GM23338 (cell line): ENCODE data around the gene F13A1. TPM values are rescaled to one million over a fixed set of nuclear protein-coding genes. Genes with fewer than 3 reads are reported as not detected.

Experiments used
- CREB1 ChIP-seq: fragments of 250-450 bp; sonication (Bioruptor Pico); IDR thresholded peaks from 2 replicates; pipeline ENCODE4 v1.5.0; 2020; ENCODE audit warnings: low read depth, mild to moderate bottlenecking, moderate library complexity
- NANOG ChIP-seq: IDR thresholded peaks from 2 replicates; pipeline ENCODE4 v1.6.1; 2016; ENCODE audit warnings: antibody characterized with exemption, borderline replicate concordance
- REST ChIP-seq: IDR thresholded peaks from one replicate; pipeline ENCODE4 v1.6.1; 2018; ENCODE audit warnings: antibody characterized with exemption; ENCODE audit not compliant: unreplicated experiment
- polyA plus RNA-seq: library from polyadenylated mRNA; unstranded; fragments of >200 nt; fragmentation: Nextera tagmentation; extraction: Ambion mirVana; gene quantifications from 2 replicates; pipeline ENCODE4 v1.2.1, GENCODE V29; 2016
- total RNA-seq: library from RNA; depleted of rRNA; stranded (reverse); fragments of >200 nt; shearing (Covaris generic); gene quantifications from 2 replicates; pipeline ENCODE4 v1.2.3, GENCODE V29; 2014
- TF ChIP-seq, protein P1 (sequence below): fragments of 250-450 bp; sonication (Bioruptor Pico); IDR thresholded peaks from 2 replicates; pipeline ENCODE4 v1.5.0; 2020; ENCODE audit warnings: mild to moderate bottlenecking, moderate library complexity
- TF ChIP-seq, protein P2 (sequence below), 2 experiments: fragments of 200-600 bp in 1 of 2; sonication (generic) in 1 of 2; conservative IDR thresholded peaks; 2 replicates each; pipeline versions ENCODE4 v1.5.1 to v1.6.1; 2016 to 2017; ENCODE audit warnings: antibody characterized with exemption in 2 of 2, low read depth in 2 of 2, mild to moderate bottlenecking in 2 of 2, moderate library complexity in 1 of 2
- TF ChIP-seq, protein P3 (sequence below): IDR thresholded peaks from 2 replicates; pipeline ENCODE4 v1.6.1; 2016; ENCODE audit warnings: antibody characterized with exemption

The F13A1 gene
- total and polyA plus RNA-seq, 2 experiments from 2014 or later: 0.31 to 0.32 TPM

DNA sequence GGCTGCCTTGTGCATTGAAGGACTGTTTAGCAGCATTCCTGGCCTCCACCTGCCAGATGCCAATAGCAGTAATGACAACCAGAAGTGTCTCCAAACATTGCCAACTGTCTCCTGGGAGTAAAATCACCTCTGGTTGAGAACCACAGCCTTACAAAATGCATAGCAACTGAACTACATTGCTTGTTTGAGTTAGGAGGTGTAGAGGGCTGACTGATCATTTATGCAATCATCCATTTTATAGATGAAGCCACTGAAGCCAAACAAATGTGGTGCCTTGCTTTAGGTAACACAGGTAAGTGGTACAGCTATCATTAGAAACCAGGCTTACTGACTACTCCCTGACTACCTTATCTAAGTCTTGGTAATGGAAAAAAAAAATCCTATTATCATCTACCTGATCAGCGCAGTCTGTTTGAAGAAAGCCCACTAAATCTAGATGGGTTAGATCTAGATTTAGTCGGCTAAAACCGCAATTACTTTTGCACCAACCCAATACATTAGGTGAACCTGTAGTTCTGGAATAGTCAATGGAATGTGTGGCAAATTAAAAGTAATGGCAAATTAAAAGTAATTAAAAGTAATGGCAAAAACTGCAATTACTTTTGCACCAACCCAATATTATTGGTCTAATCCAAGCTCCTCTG is 47.7 kb upstream of the F13A1 start (continued):
- TF ChIP-seq, protein P1, sequence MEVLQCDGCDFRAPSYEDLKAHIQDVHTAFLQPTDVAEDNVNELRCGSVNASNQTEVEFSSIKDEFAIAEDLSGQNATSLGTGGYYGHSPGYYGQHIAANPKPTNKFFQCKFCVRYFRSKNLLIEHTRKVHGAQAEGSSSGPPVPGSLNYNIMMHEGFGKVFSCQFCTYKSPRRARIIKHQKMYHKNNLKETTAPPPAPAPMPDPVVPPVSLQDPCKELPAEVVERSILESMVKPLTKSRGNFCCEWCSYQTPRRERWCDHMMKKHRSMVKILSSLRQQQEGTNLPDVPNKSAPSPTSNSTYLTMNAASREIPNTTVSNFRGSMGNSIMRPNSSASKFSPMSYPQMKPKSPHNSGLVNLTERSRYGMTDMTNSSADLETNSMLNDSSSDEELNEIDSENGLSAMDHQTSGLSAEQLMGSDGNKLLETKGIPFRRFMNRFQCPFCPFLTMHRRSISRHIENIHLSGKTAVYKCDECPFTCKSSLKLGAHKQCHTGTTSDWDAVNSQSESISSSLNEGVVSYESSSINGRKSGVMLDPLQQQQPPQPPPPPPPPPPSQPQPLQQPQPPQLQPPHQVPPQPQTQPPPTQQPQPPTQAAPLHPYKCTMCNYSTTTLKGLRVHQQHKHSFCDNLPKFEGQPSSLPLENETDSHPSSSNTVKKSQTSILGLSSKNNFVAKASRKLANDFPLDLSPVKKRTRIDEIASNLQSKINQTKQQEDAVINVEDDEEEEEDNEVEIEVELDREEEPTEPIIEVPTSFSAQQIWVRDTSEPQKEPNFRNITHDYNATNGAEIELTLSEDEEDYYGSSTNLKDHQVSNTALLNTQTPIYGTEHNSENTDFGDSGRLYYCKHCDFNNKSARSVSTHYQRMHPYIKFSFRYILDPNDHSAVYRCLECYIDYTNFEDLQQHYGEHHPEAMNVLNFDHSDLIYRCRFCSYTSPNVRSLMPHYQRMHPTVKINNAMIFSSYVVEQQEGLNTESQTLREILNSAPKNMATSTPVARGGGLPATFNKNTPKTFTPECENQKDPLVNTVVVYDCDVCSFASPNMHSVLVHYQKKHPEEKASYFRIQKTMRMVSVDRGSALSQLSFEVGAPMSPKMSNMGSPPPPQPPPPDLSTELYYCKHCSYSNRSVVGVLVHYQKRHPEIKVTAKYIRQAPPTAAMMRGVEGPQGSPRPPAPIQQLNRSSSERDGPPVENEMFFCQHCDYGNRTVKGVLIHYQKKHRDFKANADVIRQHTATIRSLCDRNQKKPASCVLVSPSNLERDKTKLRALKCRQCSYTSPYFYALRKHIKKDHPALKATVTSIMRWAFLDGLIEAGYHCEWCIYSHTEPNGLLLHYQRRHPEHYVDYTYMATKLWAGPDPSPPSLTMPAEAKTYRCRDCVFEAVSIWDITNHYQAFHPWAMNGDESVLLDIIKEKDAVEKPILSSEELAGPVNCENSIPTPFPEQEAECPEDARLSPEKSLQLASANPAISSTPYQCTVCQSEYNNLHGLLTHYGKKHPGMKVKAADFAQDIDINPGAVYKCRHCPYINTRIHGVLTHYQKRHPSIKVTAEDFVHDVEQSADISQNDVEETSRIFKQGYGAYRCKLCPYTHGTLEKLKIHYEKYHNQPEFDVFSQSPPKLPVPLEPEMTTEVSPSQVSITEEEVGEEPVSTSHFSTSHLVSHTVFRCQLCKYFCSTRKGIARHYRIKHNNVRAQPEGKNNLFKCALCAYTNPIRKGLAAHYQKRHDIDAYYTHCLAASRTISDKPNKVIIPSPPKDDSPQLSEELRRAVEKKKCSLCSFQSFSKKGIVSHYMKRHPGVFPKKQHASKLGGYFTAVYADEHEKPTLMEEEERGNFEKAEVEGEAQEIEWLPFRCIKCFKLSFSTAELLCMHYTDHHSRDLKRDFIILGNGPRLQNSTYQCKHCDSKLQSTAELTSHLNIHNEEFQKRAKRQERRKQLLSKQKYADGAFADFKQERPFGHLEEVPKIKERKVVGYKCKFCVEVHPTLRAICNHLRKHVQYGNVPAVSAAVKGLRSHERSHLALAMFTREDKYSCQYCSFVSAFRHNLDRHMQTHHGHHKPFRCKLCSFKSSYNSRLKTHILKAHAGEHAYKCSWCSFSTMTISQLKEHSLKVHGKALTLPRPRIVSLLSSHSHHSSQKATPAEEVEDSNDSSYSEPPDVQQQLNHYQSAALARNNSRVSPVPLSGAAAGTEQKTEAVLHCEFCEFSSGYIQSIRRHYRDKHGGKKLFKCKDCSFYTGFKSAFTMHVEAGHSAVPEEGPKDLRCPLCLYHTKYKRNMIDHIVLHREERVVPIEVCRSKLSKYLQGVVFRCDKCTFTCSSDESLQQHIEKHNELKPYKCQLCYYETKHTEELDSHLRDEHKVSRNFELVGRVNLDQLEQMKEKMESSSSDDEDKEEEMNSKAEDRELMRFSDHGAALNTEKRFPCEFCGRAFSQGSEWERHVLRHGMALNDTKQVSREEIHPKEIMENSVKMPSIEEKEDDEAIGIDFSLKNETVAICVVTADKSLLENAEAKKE (CRISPR knock-in tag): no peak
- TF ChIP-seq REST (no peak), CREB1 (CRISPR knock-in tag) (no peak), NANOG (no peak)
- TF ChIP-seq, protein P2, sequence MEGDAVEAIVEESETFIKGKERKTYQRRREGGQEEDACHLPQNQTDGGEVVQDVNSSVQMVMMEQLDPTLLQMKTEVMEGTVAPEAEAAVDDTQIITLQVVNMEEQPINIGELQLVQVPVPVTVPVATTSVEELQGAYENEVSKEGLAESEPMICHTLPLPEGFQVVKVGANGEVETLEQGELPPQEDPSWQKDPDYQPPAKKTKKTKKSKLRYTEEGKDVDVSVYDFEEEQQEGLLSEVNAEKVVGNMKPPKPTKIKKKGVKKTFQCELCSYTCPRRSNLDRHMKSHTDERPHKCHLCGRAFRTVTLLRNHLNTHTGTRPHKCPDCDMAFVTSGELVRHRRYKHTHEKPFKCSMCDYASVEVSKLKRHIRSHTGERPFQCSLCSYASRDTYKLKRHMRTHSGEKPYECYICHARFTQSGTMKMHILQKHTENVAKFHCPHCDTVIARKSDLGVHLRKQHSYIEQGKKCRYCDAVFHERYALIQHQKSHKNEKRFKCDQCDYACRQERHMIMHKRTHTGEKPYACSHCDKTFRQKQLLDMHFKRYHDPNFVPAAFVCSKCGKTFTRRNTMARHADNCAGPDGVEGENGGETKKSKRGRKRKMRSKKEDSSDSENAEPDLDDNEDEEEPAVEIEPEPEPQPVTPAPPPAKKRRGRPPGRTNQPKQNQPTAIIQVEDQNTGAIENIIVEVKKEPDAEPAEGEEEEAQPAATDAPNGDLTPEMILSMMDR (conservative IDR thresholded peaks at IDR 0.05; ENCODE audit: low read depth in 2 of 2): no peak
- TF ChIP-seq, protein P3, sequence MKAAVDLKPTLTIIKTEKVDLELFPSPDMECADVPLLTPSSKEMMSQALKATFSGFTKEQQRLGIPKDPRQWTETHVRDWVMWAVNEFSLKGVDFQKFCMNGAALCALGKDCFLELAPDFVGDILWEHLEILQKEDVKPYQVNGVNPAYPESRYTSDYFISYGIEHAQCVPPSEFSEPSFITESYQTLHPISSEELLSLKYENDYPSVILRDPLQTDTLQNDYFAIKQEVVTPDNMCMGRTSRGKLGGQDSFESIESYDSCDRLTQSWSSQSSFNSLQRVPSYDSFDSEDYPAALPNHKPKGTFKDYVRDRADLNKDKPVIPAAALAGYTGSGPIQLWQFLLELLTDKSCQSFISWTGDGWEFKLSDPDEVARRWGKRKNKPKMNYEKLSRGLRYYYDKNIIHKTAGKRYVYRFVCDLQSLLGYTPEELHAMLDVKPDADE: no peak
